Cerebellar cortex (tissue), 1 donor: ENCODE data around the gene TMED3.
A peak's percentile ranks its signal among the peaks of the same experiment; 100 is the strongest.
"Not testable (repeated sequence)": the region's sequence is repeated elsewhere in the genome, so short reads cannot be mapped to it uniquely, and the experiment has no call there.

Experiments
- DNase-seq: peaks from one replicate; pipeline ENCODE4 v3.0.0-alpha.2; 2015; ENCODE audit warnings: low spot score

The TMED3 gene

DNA sequence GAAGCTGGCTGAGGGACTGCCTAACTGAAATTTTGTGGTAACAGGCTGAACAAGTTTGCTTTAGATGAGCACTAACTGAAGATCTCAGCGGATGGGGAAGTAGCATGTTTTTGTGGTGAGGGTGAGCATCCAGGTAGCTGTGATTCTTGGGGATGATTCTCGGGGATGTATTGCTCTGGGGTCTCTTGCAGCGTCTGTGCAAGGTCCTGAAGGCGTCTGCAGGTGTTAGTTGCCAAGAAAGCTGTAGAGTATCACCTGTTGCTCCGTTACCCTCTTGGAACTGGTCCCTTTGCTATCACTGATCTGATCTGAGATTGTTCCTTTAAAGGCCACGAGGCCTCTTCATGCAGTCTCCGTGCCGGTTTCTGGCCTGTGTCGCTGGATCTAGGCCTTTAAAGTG is 6.0 kb downstream of the TMED3 start:
- DNase-seq: no peak

GRCh38 chr15:79319973-79320372 is 9.1 kb downstream of the TMED3 start:
- not testable (repeated sequence) for DNase-seq

DNA sequence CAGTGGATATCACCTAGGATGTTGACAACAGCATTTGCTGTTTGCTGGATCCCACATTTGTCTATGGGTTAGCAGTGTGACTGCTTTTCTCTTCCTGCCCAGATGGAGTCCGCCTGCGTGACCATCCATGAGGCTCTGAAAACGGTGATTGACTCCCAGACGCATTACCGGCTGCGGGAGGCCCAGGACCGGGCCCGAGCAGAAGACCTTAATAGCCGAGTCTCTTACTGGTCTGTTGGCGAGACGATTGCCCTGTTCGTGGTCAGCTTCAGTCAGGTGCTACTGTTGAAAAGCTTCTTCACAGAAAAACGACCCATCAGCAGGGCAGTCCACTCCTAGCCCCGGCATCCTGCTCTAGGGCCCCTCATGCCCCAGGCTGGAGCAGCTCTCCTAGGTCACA is 11.0 kb downstream of the TMED3 start:
- no peak for DNase-seq

- no peak for DNase-seq
Observed at GRCh38 chr15:79322306-79322705, 11.4 kb downstream of the TMED3 start.

DNA sequence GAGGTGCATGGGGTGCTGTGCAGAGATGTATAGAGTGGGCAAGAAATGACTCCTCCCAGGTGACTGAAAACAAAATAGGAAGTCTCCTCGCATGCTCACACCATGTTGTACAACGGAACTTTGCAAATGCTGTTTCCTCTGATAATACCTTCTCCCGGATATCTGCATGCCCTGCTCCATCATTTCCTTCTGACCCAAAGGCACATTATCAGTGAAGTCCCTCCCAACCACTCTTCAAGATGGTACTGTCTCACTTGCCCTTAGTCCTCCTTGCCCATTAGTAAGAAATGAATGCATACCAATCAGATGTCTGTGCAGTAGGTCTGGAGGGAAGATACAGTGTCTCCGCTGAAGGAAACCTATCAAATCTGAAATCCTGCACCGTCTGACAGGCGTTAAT is 12.0 kb downstream of the TMED3 start:
- DNase-seq: no peak

DNA sequence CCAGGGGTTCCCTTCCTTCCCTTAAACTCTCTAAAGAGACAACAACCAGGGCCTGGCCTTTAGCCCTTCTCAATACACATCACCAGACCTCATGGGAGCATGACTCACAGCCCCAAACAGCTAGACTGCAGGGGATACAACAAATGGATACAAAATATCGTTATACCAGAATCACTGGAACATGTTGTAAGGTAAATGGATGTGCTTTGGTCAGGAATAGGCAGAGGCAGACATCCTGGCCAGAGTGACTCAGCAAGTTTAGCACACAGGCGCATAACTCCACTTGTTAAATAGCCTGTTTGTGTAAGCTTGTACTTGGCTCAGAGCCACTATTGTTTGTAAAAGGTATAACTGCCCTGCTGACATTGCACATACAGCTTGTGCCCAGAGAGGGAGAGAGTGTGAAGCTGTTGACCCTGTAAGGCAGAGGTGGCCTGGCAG is 18.3 kb downstream of the TMED3 start:
- DNase-seq: no peak

GRCh38 chr15:79332824-79333510 is 22.1 kb downstream of the TMED3 start:
- DNase-seq: no peak

DNA sequence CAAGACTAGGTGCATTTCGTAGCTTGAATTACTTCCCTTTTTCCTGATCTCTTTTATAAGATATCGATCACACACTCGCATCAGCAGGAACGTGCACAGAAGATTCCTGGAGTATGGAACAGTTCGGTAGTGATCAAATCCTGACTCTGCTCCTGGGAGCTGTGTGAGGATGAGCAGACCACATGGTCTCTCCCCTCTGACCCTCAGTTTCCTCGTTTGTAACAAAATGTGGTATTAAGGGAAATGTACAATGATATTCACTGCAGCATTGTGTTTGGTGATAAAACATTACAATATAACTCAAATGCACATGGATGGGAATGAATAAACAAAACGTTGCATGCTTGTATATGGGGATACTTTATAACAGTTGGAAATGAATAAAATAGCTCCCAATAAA is 26.7 kb downstream of the TMED3 start:
- DNase-seq: no peak

GRCh38 chr15:79339588-79340314 is 28.8 kb downstream of the TMED3 start:
- peak; percentile 77 for DNase-seq

- DNase-seq: no peak
Observed at GRCh38 chr15:79340315-79340602, 29.3 kb downstream of the TMED3 start.

GRCh38 chr15:79341396-79341795 is 30.5 kb downstream of the TMED3 start:
- peak; percentile 71 for DNase-seq

DNA sequence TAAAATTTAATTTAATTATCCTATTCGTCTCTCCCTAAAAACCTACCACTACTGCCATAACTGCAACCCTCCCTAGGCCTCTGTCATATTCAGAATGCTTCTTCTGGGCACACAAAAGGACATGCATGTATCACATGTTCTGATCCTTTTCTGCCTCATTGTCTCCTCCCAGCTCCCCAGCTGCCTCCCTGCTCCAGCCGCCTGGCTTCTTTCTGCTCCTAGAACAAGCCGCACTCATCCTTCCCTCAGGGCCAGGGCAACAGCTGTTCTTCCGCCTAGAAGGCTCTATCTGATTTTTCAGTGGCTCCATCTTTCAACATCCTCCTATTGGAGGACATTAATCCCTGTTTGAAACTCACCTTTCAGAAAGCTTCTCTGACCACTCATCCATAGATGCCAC is 38.6 kb downstream of the TMED3 start:
- no peak for DNase-seq

GRCh38 chr15:79352206-79352605 is 41.3 kb downstream of the TMED3 start:
- DNase-seq: no peak

GRCh38 chr15:79357566-79357965 is 46.7 kb downstream of the TMED3 start:
- DNase-seq: no peak

DNA sequence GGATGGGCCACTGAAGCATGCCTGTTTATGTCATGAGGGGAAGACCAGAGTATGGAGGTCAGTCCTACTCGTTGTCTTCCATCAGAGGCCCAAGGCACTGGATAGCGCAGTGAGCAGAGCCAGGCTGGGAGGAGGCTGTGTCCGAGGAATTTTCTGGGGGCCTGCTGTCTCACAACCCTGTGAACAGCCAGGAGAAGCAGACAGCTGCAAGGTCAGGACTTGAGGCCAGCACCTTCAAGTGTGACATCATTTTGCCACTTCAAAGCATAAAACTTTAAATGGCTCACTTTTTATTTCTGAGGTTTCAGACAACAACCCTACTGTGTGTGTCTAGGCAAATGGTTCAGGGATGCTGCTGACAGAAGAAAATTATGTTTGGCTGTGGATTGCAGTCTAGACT is 47.2 kb downstream of the TMED3 start:
- DNase-seq: no peak

DNA sequence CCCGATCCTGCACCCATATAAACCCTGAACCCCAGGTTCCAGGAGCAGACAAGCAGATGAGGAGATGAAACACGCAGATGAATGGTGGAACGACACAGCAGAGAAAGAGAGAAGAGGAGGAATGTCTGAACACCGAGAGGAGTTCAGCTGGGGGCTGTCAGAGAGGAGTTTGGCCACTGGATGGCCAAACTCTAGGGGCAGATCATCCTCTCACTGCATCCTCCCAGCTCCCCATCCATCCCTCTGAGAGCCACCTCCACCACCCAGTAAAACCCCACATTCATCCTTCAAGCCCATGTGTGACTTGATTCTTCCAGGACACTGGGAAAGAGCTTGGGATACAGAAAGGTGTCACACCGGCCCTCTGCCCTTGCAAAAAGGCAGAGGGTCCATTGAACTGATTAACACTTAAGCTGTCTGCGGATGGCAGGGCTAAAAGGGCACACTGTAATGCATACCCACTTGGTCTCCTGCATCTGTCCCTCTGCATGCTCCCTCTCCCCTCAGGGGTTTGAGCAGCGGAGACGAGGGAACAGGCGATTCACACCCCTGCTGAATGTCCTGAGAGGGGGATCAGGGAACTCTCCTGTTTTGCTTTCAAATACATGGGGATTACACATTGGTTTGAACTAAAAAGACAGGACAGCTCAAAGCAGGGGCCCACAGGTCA is 53.8 kb downstream of the TMED3 start:
- no peak for DNase-seq

DNA sequence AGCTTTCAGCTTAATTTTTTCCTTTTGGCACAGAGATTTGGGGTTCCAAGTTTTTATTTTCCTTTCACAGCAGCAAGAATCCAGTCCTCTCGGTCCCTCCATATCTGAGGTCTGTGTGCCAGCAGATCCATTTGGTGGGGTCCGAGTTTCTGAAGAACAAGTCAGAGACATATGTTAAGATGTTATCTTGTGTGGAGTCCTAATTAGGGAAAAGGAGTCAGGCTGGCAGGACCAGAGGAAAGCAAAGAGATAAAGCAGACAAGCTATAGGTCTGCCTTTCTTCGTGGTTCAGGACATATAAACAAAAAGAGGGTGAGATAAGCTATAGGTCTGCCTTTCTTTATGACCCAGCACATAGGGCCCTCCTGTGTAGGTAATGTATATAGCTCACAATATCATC is 54.9 kb downstream of the TMED3 start:
- no peak for DNase-seq

DNA sequence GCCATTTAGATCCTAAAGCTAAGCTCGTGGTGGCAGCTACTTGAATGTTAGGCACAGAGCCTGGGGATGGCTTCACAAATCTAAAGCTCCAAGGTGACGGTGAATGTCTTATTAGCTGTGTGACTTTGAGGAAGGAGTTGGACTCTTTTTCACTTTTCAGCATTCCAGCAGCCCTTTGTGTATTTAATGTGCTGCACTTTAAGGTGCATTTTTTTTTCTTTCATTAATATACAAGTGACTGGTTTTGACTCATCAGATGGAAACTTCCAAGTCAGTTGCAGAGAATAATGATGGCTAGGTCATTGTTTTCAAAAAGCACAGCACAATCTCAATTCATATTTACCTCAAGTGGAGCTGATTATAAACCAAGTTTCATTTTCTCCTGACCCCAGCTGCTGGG is 55.8 kb downstream of the TMED3 start:
- no peak for DNase-seq

DNA sequence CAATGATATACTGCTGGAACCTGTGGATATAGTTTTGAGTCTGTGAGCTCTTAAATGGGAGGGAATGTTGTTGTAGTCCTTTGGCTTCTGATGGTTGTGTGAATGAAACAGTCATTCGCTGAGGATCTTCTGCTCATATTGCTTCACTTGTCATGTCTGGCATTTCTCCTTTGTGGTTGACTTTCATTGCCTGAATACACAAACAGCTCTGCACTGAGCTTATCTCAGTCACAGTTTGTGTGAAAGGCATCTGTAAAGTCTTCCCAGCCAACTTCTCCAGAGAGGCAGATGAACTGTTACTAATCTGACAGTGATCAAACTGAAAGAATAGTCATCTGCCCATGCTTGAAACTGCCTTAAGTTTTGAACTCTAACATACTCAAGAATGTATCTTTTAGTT is 59.8 kb downstream of the TMED3 start:
- DNase-seq: no peak

GRCh38 chr15:79371591-79371990 is 60.7 kb downstream of the TMED3 start:
- DNase-seq: no peak

DNA sequence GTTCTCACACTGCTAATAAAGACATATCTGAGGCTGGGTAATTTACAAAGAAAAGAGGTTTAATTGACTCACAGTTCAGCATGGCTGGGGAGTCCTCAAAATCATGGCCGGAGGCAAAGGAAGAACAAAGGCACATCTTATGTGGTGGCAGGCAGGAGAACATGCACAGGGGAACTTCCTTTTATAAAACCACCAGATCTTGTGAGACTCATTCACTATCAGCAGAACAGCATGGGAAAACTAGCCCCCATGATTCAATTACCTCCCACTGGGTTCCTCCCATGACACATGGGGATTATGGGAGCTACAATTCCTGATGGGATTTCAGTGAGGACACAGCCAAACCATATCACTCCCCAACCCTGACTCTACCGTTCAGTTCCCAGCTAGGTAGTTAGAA is 61.5 kb downstream of the TMED3 start:
- DNase-seq: no peak
